Fibroblast of skin of right biceps (primary cell): ENCODE results near the gene DUSP12.
A peak's percentile ranks its signal among the peaks of the same experiment; 100 is the strongest.
"Not testable (repeated sequence)": the region's sequence is repeated elsewhere in the genome, so short reads cannot be mapped to it uniquely, and the experiment has no call there.

Experiments used
- DNase-seq: peaks from one replicate; pipeline ENCODE4 v3.0.0-alpha.2; 2013

The DUSP12 gene

GRCh38 chr1:161749509-161750407 is at the start of gene DUSP12:
DUSP12 (plus strand) TSS chr1:161749786; CDS start chr1:161749802, 16 bp downstream.
- DNase-seq: peak; percentile 96

- no peak for DNase-seq
These were observed 47.3 kb upstream of the DUSP12 start for GRCh38 chr1:161702250-161702649.

- DNase-seq: no peak
These were observed 44.0 kb upstream of the DUSP12 start for GRCh38 chr1:161705537-161705936.

- peak; percentile 93 for DNase-seq
These were observed 43.5 kb upstream of the DUSP12 start for GRCh38 chr1:161706113-161706481.

- DNase-seq: peak; percentile 99
These were observed 42.9 kb upstream of the DUSP12 start, which contains the start of gene FCRLA for GRCh38 chr1:161706482-161707347. FCRLA (plus strand) TSS chr1:161707229; CDS start chr1:161707265, 36 bp downstream.

- no peak for DNase-seq
These were observed 42.1 kb upstream of the DUSP12 start for GRCh38 chr1:161707503-161707902.

GRCh38 chr1:161709373-161709772 is 40.2 kb upstream of the DUSP12 start:
- DNase-seq: no peak

- peak; percentile 28 for DNase-seq
These were observed 39.0 kb upstream of the DUSP12 start for GRCh38 chr1:161710560-161710959.

GRCh38 chr1:161718559-161719324 is 30.8 kb upstream of the DUSP12 start:
- DNase-seq: no peak

GRCh38 chr1:161719325-161719611 is 30.3 kb upstream of the DUSP12 start:
- DNase-seq: no peak

GRCh38 chr1:161720422-161720821 is 29.2 kb upstream of the DUSP12 start:
- no peak for DNase-seq

GRCh38 chr1:161720956-161721737 is 28.4 kb upstream of the DUSP12 start, which contains the start of gene FCRLB:
FCRLB (plus strand) TSS chr1:161721544; CDS start chr1:161722673, 1,129 bp downstream.
- no peak for DNase-seq

GRCh38 chr1:161721738-161722343 is 27.7 kb upstream of the DUSP12 start:
- DNase-seq: peak; percentile 96

GRCh38 chr1:161722406-161722805 is 27.2 kb upstream of the DUSP12 start:
- DNase-seq: no peak

- DNase-seq: no peak
These were observed 26.0 kb upstream of the DUSP12 start for GRCh38 chr1:161723459-161724141.

- DNase-seq: not testable (repeated sequence)
These were observed 24.2 kb upstream of the DUSP12 start for GRCh38 chr1:161725258-161725907.

- peak; percentile 62 for DNase-seq
These were observed 23.6 kb upstream of the DUSP12 start for GRCh38 chr1:161725908-161726472.

- peak; percentile 88 for DNase-seq
These were observed 22.9 kb upstream of the DUSP12 start for GRCh38 chr1:161726473-161727255.

GRCh38 chr1:161727256-161727924 is 22.2 kb upstream of the DUSP12 start:
- DNase-seq: peak; percentile 85
